Liver (tissue), 9 donors: ENCODE data around the gene ADAM19. TPM values are rescaled to one million over a fixed set of nuclear protein-coding genes. Genes with fewer than 3 reads are reported as not detected.

Experiments
- DNase-seq: peaks from one replicate; pipeline ENCODE4 v3.0.0-alpha.2; 2017; ENCODE audit warnings: low spot score
- H3K27ac ChIP-seq, 2 donors: one replicate each; pipeline ENCODE4 v1.7.0; 2013; ENCODE audit warnings: inconsistent platforms in 2 of 2, low read length in 2 of 2, control low read depth in 1 of 2, low read depth in 1 of 2, mild to moderate bottlenecking in 1 of 2
- H3K27me3 ChIP-seq, 4 donors: one replicate each; pipeline versions ENCODE4 v1.6.1 to v1.7.0; 2013; ENCODE audit warnings: low read length in 3 of 4, inconsistent platforms in 1 of 4, mild to moderate bottlenecking in 1 of 4, moderate library complexity in 1 of 4; ENCODE audit not compliant: control insufficient read depth in 4 of 4, insufficient read depth in 4 of 4
- H3K36me3 ChIP-seq, 4 donors: one replicate each; pipeline versions ENCODE4 v1.6.1 to v1.7.0; 2013; ENCODE audit warnings: low read length in 3 of 4, mild to moderate bottlenecking in 3 of 4, low read depth in 1 of 4, moderate library complexity in 1 of 4; ENCODE audit not compliant: control insufficient read depth in 4 of 4, insufficient read depth in 3 of 4
- H3K4me1 ChIP-seq, 4 donors: one replicate each; pipeline versions ENCODE4 v1.6.1 to v1.7.0; 2013; ENCODE audit warnings: low read length in 3 of 4, mild to moderate bottlenecking in 3 of 4, moderate library complexity in 1 of 4; ENCODE audit not compliant: control insufficient read depth in 4 of 4, insufficient read depth in 4 of 4
- H3K4me3 ChIP-seq, 3 donors: one replicate each; pipeline versions ENCODE4 v1.6.1 to v1.7.0; 2013; ENCODE audit warnings: low read length in 3 of 3, control low read depth in 1 of 3, low read depth in 1 of 3, mild to moderate bottlenecking in 1 of 3
- H3K9ac ChIP-seq, 2 donors: one replicate each; pipeline ENCODE4 v1.7.0; 2013; ENCODE audit warnings: low read length in 2 of 2, mild to moderate bottlenecking in 2 of 2, moderate library complexity in 2 of 2, control low read depth in 1 of 2, low read depth in 1 of 2
- H3K9me3 ChIP-seq, 4 donors: one replicate each; pipeline versions ENCODE4 v1.6.1 to v1.7.0; 2013; ENCODE audit warnings: low read length in 3 of 4; ENCODE audit not compliant: control insufficient read depth in 4 of 4
- ATF3 ChIP-seq: IDR thresholded peaks from 2 replicates; pipeline ENCODE4 v1.6.1; 2016; ENCODE audit warnings: antibody characterized with exemption
- CTCF ChIP-seq: fragments of 150-350 bp; IDR thresholded peaks from 2 replicates; pipeline ENCODE4 v1.5.1; 2017; ENCODE audit warnings: improper control_type of control experiment, low read depth, low read length; ENCODE audit not compliant: missing input control
- EGR1 ChIP-seq, 2 donors: IDR thresholded peaks; 2 replicates each; pipeline ENCODE4 v1.6.1; 2016 to 2018; ENCODE audit warnings: antibody characterized with exemption in 2 of 2, low read depth in 2 of 2
- FOXA1 ChIP-seq: IDR thresholded peaks from 2 replicates; pipeline ENCODE4 v1.6.1; 2016; ENCODE audit warnings: antibody characterized with exemption
- FOXA2 ChIP-seq: IDR thresholded peaks from 2 replicates; pipeline ENCODE4 v1.6.1; 2016; ENCODE audit warnings: antibody characterized with exemption
- GABPA ChIP-seq, 2 donors: IDR thresholded peaks in 1 of 2; conservative IDR thresholded peaks in 1 of 2; 2 replicates each; pipeline ENCODE4 v1.6.1; 2016; ENCODE audit warnings: antibody characterized with exemption in 2 of 2, mild to moderate bottlenecking in 1 of 2, moderate library complexity in 1 of 2
- HNF4A ChIP-seq, 2 donors: conservative IDR thresholded peaks; 2 replicates each; pipeline ENCODE4 v1.6.1; 2016; ENCODE audit warnings: antibody characterized with exemption in 2 of 2, mild to moderate bottlenecking in 2 of 2
- HNF4G ChIP-seq: IDR thresholded peaks from 2 replicates; pipeline ENCODE4 v1.6.1; 2016; ENCODE audit warnings: antibody characterized with exemption
- JUND ChIP-seq, 2 donors: IDR thresholded peaks; 2 replicates each; pipeline ENCODE4 v1.6.1; 2016; ENCODE audit warnings: antibody characterized with exemption in 2 of 2
- MAX ChIP-seq: IDR thresholded peaks from 2 replicates; pipeline ENCODE4 v1.6.1; 2016; ENCODE audit warnings: antibody characterized with exemption
- NR2F2 ChIP-seq: IDR thresholded peaks from 2 replicates; pipeline ENCODE4 v1.6.1; 2016; ENCODE audit warnings: antibody characterized with exemption
- RAD21 ChIP-seq, 2 donors: IDR thresholded peaks; 2 replicates each; pipeline ENCODE4 v1.6.1; 2016; ENCODE audit warnings: antibody characterized with exemption in 2 of 2, mild to moderate bottlenecking in 2 of 2
- REST ChIP-seq: IDR thresholded peaks from 2 replicates; pipeline ENCODE4 v1.6.1; 2016; ENCODE audit warnings: antibody characterized with exemption, mild to moderate bottlenecking
- RXRA ChIP-seq, 2 donors: IDR thresholded peaks; 2 replicates each; pipeline ENCODE4 v1.6.1; 2017 to 2018; ENCODE audit warnings: antibody characterized with exemption in 2 of 2, mild to moderate bottlenecking in 1 of 2
- TAF1 ChIP-seq: conservative IDR thresholded peaks from 2 replicates; pipeline ENCODE4 v1.6.1; 2016; ENCODE audit warnings: antibody characterized with exemption, mild to moderate bottlenecking
- YY1 ChIP-seq: IDR thresholded peaks from 2 replicates; pipeline ENCODE4 v1.6.1; 2016; ENCODE audit warnings: antibody characterized with exemption, mild to moderate bottlenecking
- ZBTB33 ChIP-seq: IDR thresholded peaks from 2 replicates; pipeline ENCODE4 v1.6.1; 2016; ENCODE audit warnings: antibody characterized with exemption
- WGBS: extraction: QIAGEN DNeasy Blood & Tissue Kit; methylation state at CpG from one replicate; pipeline ENCODE4 v1.1.7; 2013; 5-methylcytosine and 5-hydroxymethylcytosine counted together
- polyA plus RNA-seq, 2 donors: library from polyadenylated mRNA; stranded (reverse) in 1 of 2; unstranded in 1 of 2; fragments of 200-250 nt in 1 of 2; fragments of >200 nt in 1 of 2; fragmentation: Nextera tagmentation in 1 of 2; extraction: Ambion mirVana in 1 of 2; gene quantifications; one replicate each; pipeline versions ENCODE4 v1.2.1 to v1.2.3, GENCODE V29; 2013 to 2015
- total RNA-seq, 2 donors: library from RNA; depleted of rRNA; stranded (reverse); fragments of >200 nt; gene quantifications; one replicate each; pipeline ENCODE4 v1.2.3, GENCODE V29; 2014
- donor health status: healthy.
- donor health status: healthy.
- donor health status: healthy.
- donor health status: healthy.
- donor health status: healthy.

The ADAM19 gene
- total RNA-seq (1 to 10 TPM; 2.4 to 7.1 TPM), polyA plus RNA-seq (1 to 10 TPM; 2.4 to 3.3 TPM)

- DNase-seq: peak; percentile 46
- peak within 1 kb of the TSS in 1 of 2 donors; percentile 17 for H3K9ac ChIP-seq
- no peaks in the 10 kb centered on the region for H3K9me3 ChIP-seq
- H3K4me1 ChIP-seq: peaks cover 0 to 13% (median 7%) of the 10 kb centered on the region in 4 donors
- no peaks in the 10 kb centered on the region for H3K36me3 ChIP-seq
- H3K4me3 ChIP-seq: peak within 1 kb of the TSS; percentile 62 to 84 (median 82)
- H3K27me3 ChIP-seq: no peaks in the 10 kb centered on the region
- WGBS: 1% methylated on average over 63 of the region's 63 CpGs
- TF ChIP-seq CTCF (peak; percentile 9), TAF1 (no peak), REST (no peak)
- peak within 1 kb of the TSS; percentile 33 to 45 for H3K27ac ChIP-seq
These were observed at the start of gene ADAM19 for GRCh38 chr5:157575381-157576020. Gene ADAM19 (minus strand): TSS chr5:157575775. CDS start chr5:157575696, 79 bp downstream.

- no peak overlapping the region for H3K27ac ChIP-seq
- DNase-seq: no peak
- H3K27me3 ChIP-seq: no peaks in the 10 kb centered on the region
- no peak overlapping the region for H3K4me3 ChIP-seq
- no peaks in the 10 kb centered on the region for H3K4me1 ChIP-seq
- no peaks in the 10 kb centered on the region for H3K9me3 ChIP-seq
- H3K9ac ChIP-seq: no peak overlapping the region
- no peaks in the 10 kb centered on the region for H3K36me3 ChIP-seq
- 48% methylated on average over 2 of the region's 2 CpGs for WGBS
- TF ChIP-seq GABPA (IDR thresholded peaks at IDR 0.05 in 1 of 2, conservative IDR thresholded peaks at IDR 0.05 in 1 of 2): no peak
- no peak for TF ChIP-seq HNF4A (conservative IDR thresholded peaks at IDR 0.05)
- no peak for TF ChIP-seq TAF1
- no peak for TF ChIP-seq NR2F2
- TF ChIP-seq RAD21 (IDR thresholded peaks at IDR 0.05): no peak
- no peak for TF ChIP-seq HNF4G
- TF ChIP-seq ZBTB33: no peak
- TF ChIP-seq REST: no peak
- no peak for TF ChIP-seq JUND (IDR thresholded peaks at IDR 0.05)
- no peak for TF ChIP-seq YY1
- TF ChIP-seq FOXA1: no peak
- TF ChIP-seq CTCF: no peak
- TF ChIP-seq MAX: no peak
- TF ChIP-seq EGR1 (IDR thresholded peaks at IDR 0.05; ENCODE audit: low read depth in 2 of 2): no peak
- no peak for TF ChIP-seq ATF3
- TF ChIP-seq FOXA2: no peak
- TF ChIP-seq RXRA (IDR thresholded peaks at IDR 0.05): no peak
These were observed 48.6 kb upstream of the ADAM19 start for GRCh38 chr5:157624144-157624543.
